Right lobe of liver (tissue), 4 donors: ENCODE measurements around the gene PRTFDC1.

Experiments
- CTCF ChIP-seq, 4 donors: fragments of 200-600 bp in 3 of 4; fragments of 450-650 bp in 1 of 4; IDR thresholded peaks; one replicate each; pipeline versions ENCODE4 v1.5.1 to v1.8.0; 2016 to 2022; ENCODE audit warnings: antibody characterized with exemption in 4 of 4, mild to moderate bottlenecking in 2 of 4
- POLR2A ChIP-seq: fragments of 450-650 bp; IDR thresholded peaks from one replicate; pipeline ENCODE4 v1.6.1; 2017; ENCODE audit warnings: antibody characterized with exemption, mild to moderate bottlenecking
- donor health status: DM: no; HTN: no; CAD: no.
- donor health status: DM: no; HTN: no; CAD: no.
- donor health status: DM: no; HTN: yes; CAD: no.

- TF ChIP-seq CTCF (IDR thresholded peaks at IDR 0.05) = no peak
- no peak for TF ChIP-seq POLR2A
These were observed 22.5 kb downstream of the PRTFDC1 start for GRCh38 chr10:24929904-24930303.
